Keratinocyte (primary cell): Measurements from ENCODE around the gene KCNK18. TPM values are rescaled to one million over a fixed set of nuclear protein-coding genes. Genes with fewer than 3 reads are reported as not detected.
A peak's percentile ranks its signal among the peaks of the same experiment; 100 is the strongest.

Experiments used
- DNase-seq: peaks from one replicate; pipeline ENCODE4 v3.0.0-alpha.2; 2011; ENCODE audit warnings: low read depth, missing footprints, low spot score
- FAIRE-seq: peaks from 2 replicates; lab custom pipeline; 2011; peaks lifted over from hg19 to GRCh38; lab: Jason Lieb, UNC
- H2AFZ ChIP-seq: 2 replicates; pipeline ENCODE4 v1.6.0; 2012; ENCODE audit warnings: low read length, control low read depth, inconsistent platforms; ENCODE audit not compliant: control insufficient read depth
- H3K27ac ChIP-seq: 2 replicates; pipeline ENCODE4 v1.5.1; 2011; ENCODE audit warnings: low read length; ENCODE audit not compliant: control insufficient read depth, insufficient read depth
- H3K27me3 ChIP-seq: 3 replicates; pipeline ENCODE4 v1.6.0; 2011; ENCODE audit warnings: low read length; ENCODE audit not compliant: control insufficient read depth, insufficient read depth; ENCODE audit errors: extremely low read depth
- H3K36me3 ChIP-seq, 2 experiments: 2 replicates in 1 of 2; 3 replicates in 1 of 2; pipeline ENCODE4 v1.5.1; 2011; ENCODE audit warnings: low read length in 2 of 2, mild to moderate bottlenecking in 1 of 2; ENCODE audit not compliant: control insufficient read depth in 2 of 2, insufficient read depth in 2 of 2; ENCODE audit errors: extremely low read depth in 1 of 2
- H3K4me1 ChIP-seq: 3 replicates; pipeline ENCODE4 v1.5.1; 2011; ENCODE audit warnings: low read length; ENCODE audit not compliant: control insufficient read depth, insufficient read depth; ENCODE audit errors: extremely low read depth
- H3K4me2 ChIP-seq: 3 replicates; pipeline ENCODE4 v1.6.0; 2011; ENCODE audit warnings: low read depth, low read length; ENCODE audit not compliant: control insufficient read depth, insufficient read depth; ENCODE audit errors: extremely low read depth
- H3K4me3 ChIP-seq, 3 experiments: fragments of 200-600 bp in 1 of 3; sonication (generic) in 1 of 3; 2 replicates in 2 of 3; 3 replicates in 1 of 3; pipeline ENCODE4 v1.5.1; 2011 to 2016; ENCODE audit warnings: low read length in 3 of 3, mild to moderate bottlenecking in 3 of 3, control low read depth in 2 of 3, inconsistent platforms in 1 of 3, low read depth in 1 of 3, mixed read lengths in 1 of 3, mixed run types in 1 of 3, moderate library complexity in 1 of 3; ENCODE audit not compliant: control insufficient read depth in 2 of 3, insufficient read depth in 2 of 3; ENCODE audit errors: extremely low read depth in 1 of 3
- H3K79me2 ChIP-seq: 2 replicates; pipeline ENCODE4 v1.6.0; 2012; ENCODE audit warnings: low read length; ENCODE audit not compliant: control insufficient read depth, insufficient read depth
- H3K9ac ChIP-seq: 3 replicates; pipeline ENCODE4 v1.6.0; 2011; ENCODE audit warnings: low read length; ENCODE audit not compliant: control insufficient read depth, insufficient read depth; ENCODE audit errors: extremely low read depth
- H3K9me1 ChIP-seq: 3 replicates; pipeline ENCODE4 v1.6.0; 2011; ENCODE audit warnings: low read length; ENCODE audit not compliant: control insufficient read depth, insufficient read depth; ENCODE audit errors: extremely low read depth
- H3K9me3 ChIP-seq: 2 replicates; pipeline ENCODE4 v1.5.1; 2012; ENCODE audit warnings: low read depth, low read length; ENCODE audit not compliant: control insufficient read depth
- H4K20me1 ChIP-seq: 3 replicates; pipeline ENCODE4 v1.6.0; 2011; ENCODE audit warnings: low read length; ENCODE audit not compliant: control insufficient read depth, insufficient read depth; ENCODE audit errors: extremely low read depth
- EZH2 ChIP-seq: IDR thresholded peaks from one replicate; pipeline ENCODE4 v1.6.1; 2012; ENCODE audit warnings: inconsistent platforms, mild to moderate bottlenecking, low read length, moderate library complexity
- dilution Hi-C: fragments of 300-500 bp; cut with MboI; formaldehyde crosslinking; loops from one replicate; pipeline ENCODE4 v1.7.0; 2020; ENCODE audit warnings: low sequenced_read_pairs; ENCODE audit not compliant: extremely low pct_ligation_motif_present
- polyA plus RNA-seq, 5 experiments: library from polyadenylated mRNA; depleted of rRNA in 3 of 5; stranded (reverse) in 3 of 5; stranded (forward) in 1 of 5; unstranded in 1 of 5; fragments of >200 nt; gene quantifications; 1 replicate in 1 of 5; 2 replicates in 3 of 5; 3 replicates in 1 of 5; pipeline versions ENCODE4 v1.2.1 to v1.2.3, GENCODE V29; 2011 to 2012; ENCODE audit warnings: missing spikeins in 2 of 5, low read depth in 1 of 5, low replicate concordance in 1 of 5
- TF ChIP-seq, protein P1 (sequence below), 3 experiments: IDR thresholded peaks in 1 of 3; conservative IDR thresholded peaks in 1 of 3; optimal IDR thresholded peaks in 1 of 3; 2 replicates in 2 of 3; 3 replicates in 1 of 3; pipeline versions ENCODE3 to v1.5.1; 2011; ENCODE audit warnings: low read length in 3 of 3, mild to moderate bottlenecking in 3 of 3, moderate library complexity in 2 of 3, control low read depth in 1 of 3, inconsistent platforms in 1 of 3; ENCODE audit not compliant: insufficient read depth in 2 of 3; ENCODE audit errors: extremely low read depth in 1 of 3

KCNK18 gene
- polyA plus RNA-seq, 1 donor (not counting 4 experiments of a cell fraction or from before 2014, with no cell fraction given), result not detected

- peak; percentile 15 for DNase-seq
- peaks cover 9% of the 10 kb centered on the region for H3K4me1 ChIP-seq
- no peak overlapping the region for H3K27ac ChIP-seq
- FAIRE-seq, result peak; percentile 20
- no peak overlapping the region for H2AFZ ChIP-seq
- H4K20me1 ChIP-seq, result no peaks in the 10 kb centered on the region
- no peaks in the 10 kb centered on the region for H3K79me2 ChIP-seq
- H3K9me1 ChIP-seq, result no peaks in the 10 kb centered on the region
- H3K9me3 ChIP-seq, result no peaks in the 10 kb centered on the region
- H3K4me3 ChIP-seq, result peak overlapping the region; percentile 35 to 71 (median 61)
- no peaks in the 10 kb centered on the region for H3K36me3 ChIP-seq
- dilution Hi-C loops, result no loop called here
- TF ChIP-seq, protein P1, sequence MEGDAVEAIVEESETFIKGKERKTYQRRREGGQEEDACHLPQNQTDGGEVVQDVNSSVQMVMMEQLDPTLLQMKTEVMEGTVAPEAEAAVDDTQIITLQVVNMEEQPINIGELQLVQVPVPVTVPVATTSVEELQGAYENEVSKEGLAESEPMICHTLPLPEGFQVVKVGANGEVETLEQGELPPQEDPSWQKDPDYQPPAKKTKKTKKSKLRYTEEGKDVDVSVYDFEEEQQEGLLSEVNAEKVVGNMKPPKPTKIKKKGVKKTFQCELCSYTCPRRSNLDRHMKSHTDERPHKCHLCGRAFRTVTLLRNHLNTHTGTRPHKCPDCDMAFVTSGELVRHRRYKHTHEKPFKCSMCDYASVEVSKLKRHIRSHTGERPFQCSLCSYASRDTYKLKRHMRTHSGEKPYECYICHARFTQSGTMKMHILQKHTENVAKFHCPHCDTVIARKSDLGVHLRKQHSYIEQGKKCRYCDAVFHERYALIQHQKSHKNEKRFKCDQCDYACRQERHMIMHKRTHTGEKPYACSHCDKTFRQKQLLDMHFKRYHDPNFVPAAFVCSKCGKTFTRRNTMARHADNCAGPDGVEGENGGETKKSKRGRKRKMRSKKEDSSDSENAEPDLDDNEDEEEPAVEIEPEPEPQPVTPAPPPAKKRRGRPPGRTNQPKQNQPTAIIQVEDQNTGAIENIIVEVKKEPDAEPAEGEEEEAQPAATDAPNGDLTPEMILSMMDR (optimal IDR thresholded peaks at IDR 0.05 in 1 of 3, IDR thresholded peaks at IDR 0.05 in 1 of 3, conservative IDR thresholded peaks at IDR 0.05 in 1 of 3; ENCODE audit: extremely low read depth in 1 of 3, insufficient read depth in 2 of 3, low read length in 3 of 3), result peak; percentile 70 to 77 (median 76)
- TF ChIP-seq EZH2, result no peak
- H3K27me3 ChIP-seq, result peaks cover 32% of the 10 kb centered on the region
- H3K9ac ChIP-seq, result no peak overlapping the region
- peak overlapping the region; percentile 90 for H3K4me2 ChIP-seq
Observed at GRCh38 chr10:117175901-117176534, 21.3 kb upstream of the KCNK18 start.

- Histone ChIP-seq H3K79me2 (no peaks in the 10 kb centered on the region), H3K9ac (no peak overlapping the region), H3K4me1 (peaks cover 9% of the 10 kb centered on the region), H2AFZ (no peak overlapping the region), H3K36me3 (no peaks in the 10 kb centered on the region), H4K20me1 (no peaks in the 10 kb centered on the region), H3K4me2 (no peak overlapping the region), H3K9me3 (no peaks in the 10 kb centered on the region), H3K9me1 (no peaks in the 10 kb centered on the region), H3K27me3 (peaks cover 13% of the 10 kb centered on the region), H3K27ac (no peak overlapping the region), H3K4me3 (no peak overlapping the region)
- dilution Hi-C loops, result no loop called here
- TF ChIP-seq EZH2, result no peak
- TF ChIP-seq, protein P1 (optimal IDR thresholded peaks at IDR 0.05 in 1 of 3, IDR thresholded peaks at IDR 0.05 in 1 of 3, conservative IDR thresholded peaks at IDR 0.05 in 1 of 3; ENCODE audit: extremely low read depth in 1 of 3, insufficient read depth in 2 of 3, low read length in 3 of 3), result no peak
- FAIRE-seq, result no peak
- no peak for DNase-seq
Observed at GRCh38 chr10:117178190-117178589, 19.1 kb upstream of the KCNK18 start.
